GM18502 (cell line): ENCODE measurements around the gene TMEM129.
"Not testable (repeated sequence)": the region's sequence is repeated elsewhere in the genome, so short reads cannot be mapped to it uniquely, and the experiment has no call there.

ENCODE experiments used
- ATAC-seq: cut with Tn5 transposase; IDR thresholded peaks from one replicate; pipeline ENCODE4 v1.9.1; 2021; ENCODE audit warnings: mild to moderate bottlenecking; ENCODE audit not compliant: unreplicated experiment, poor library complexity

TMEM129 gene

GRCh38 chr4:1675136-1675801, 45.9 kb downstream of the TMEM129 start:
- no peak for ATAC-seq

GRCh38 chr4:1674682-1675081, 46.4 kb downstream of the TMEM129 start:
- no peak for ATAC-seq

- no peak for ATAC-seq
Observed at GRCh38 chr4:1673671-1674070, 47.5 kb downstream of the TMEM129 start.

- ATAC-seq: not testable (repeated sequence)
Observed at GRCh38 chr4:1671011-1671410, 50.1 kb downstream of the TMEM129 start.

GRCh38 chr4:1670279-1670678, 50.8 kb downstream of the TMEM129 start:
- ATAC-seq: no peak

- ATAC-seq: no peak
Observed at GRCh38 chr4:1669850-1670249, 51.3 kb downstream of the TMEM129 start.

GRCh38 chr4:1669270-1669669, 51.9 kb downstream of the TMEM129 start:
- ATAC-seq: no peak

- ATAC-seq: no peak
Observed at GRCh38 chr4:1668488-1668840, 52.7 kb downstream of the TMEM129 start.

- no peak for ATAC-seq
Observed at GRCh38 chr4:1667273-1667672, 53.9 kb downstream of the TMEM129 start.

- ATAC-seq: no peak
Observed at GRCh38 chr4:1666391-1666790, 54.7 kb downstream of the TMEM129 start.
